Panc1 (cell line): Measurements from ENCODE around the gene RB1. TPM values are rescaled to one million over a fixed set of nuclear protein-coding genes. Genes with fewer than 3 reads are reported as not detected.
"Not testable (repeated sequence)": the region's sequence is repeated elsewhere in the genome, so short reads cannot be mapped to it uniquely, and the experiment has no call there.

Experiments used
- ATAC-seq: fragments of 200-7000 bp; cut with Tn5 transposase; 2 replicates; pipeline ENCODE4 v1.9.1; 2020; ENCODE audit warnings: mild to moderate bottlenecking, moderate library complexity
- BruUV-seq: library from RNA; stranded (reverse); fragments of 400-500 nt; replicated peaks from 2 replicates; lab custom pipeline; 2021; lab: Mats Ljungman, UMichigan
- CTCF ChIA-PET: fragments of 300-600 bp; sonication (Branson Sonifier 250); formaldehyde crosslinking; loops from one replicate; lab custom pipeline; 2022; ENCODE audit warnings: antibody characterized with exemption; lab: Charles Lee
- POLR2A ChIA-PET: fragments of 300-600 bp; sonication (Branson Sonifier 250); formaldehyde crosslinking; loops from one replicate; lab custom pipeline; 2022; ENCODE audit warnings: antibody characterized with exemption; lab: Charles Lee
- DNase-seq: peaks from one replicate; pipeline ENCODE4 v3.0.0-alpha.2; 2010; ENCODE audit warnings: low read depth, low spot score
- H3K27ac ChIP-seq: 2 replicates; pipeline ENCODE4 v1.5.1; 2011; ENCODE audit warnings: mild to moderate bottlenecking, low read length, inconsistent platforms
- H3K27me3 ChIP-seq: fragments of 200-500 bp; sonication (Bioruptor generic); 2 replicates; pipeline ENCODE4 v1.6.0; 2014; ENCODE audit warnings: low read length, inconsistent platforms; ENCODE audit not compliant: control insufficient read depth, insufficient read depth
- H3K36me3 ChIP-seq: fragments of 200-500 bp; sonication (Bioruptor generic); 2 replicates; pipeline ENCODE4 v1.5.1; 2014; ENCODE audit warnings: inconsistent platforms, mild to moderate bottlenecking, low read length, moderate library complexity; ENCODE audit not compliant: control insufficient read depth, insufficient read depth
- H3K4me1 ChIP-seq: 2 replicates; pipeline ENCODE4 v1.5.1; 2011; ENCODE audit warnings: inconsistent platforms, mild to moderate bottlenecking, low read length, moderate library complexity; ENCODE audit not compliant: control insufficient read depth, insufficient read depth
- H3K4me3 ChIP-seq, 2 experiments: 2 replicates each; pipeline ENCODE4 v1.5.1; 2011 to 2012; ENCODE audit warnings: low read depth in 2 of 2, low read length in 2 of 2, mild to moderate bottlenecking in 2 of 2, inconsistent platforms in 1 of 2, moderate library complexity in 1 of 2
- H3K9me3 ChIP-seq: fragments of 200-500 bp; sonication (Bioruptor generic); 2 replicates; pipeline ENCODE4 v1.5.1; 2014; ENCODE audit warnings: low read depth, mild to moderate bottlenecking, inconsistent platforms, low read length, moderate library complexity; ENCODE audit not compliant: control insufficient read depth, insufficient read depth
- POLR2AphosphoS5 ChIP-seq: IDR thresholded peaks from 2 replicates; pipeline ENCODE4 v1.6.1; 2012; ENCODE audit warnings: mild to moderate bottlenecking, low read depth, low read length, moderate library complexity
- SIN3A ChIP-seq: IDR thresholded peaks from 2 replicates; pipeline ENCODE4 v1.6.1; 2012; ENCODE audit warnings: low read depth, mild to moderate bottlenecking, low read length, moderate library complexity, borderline replicate concordance; ENCODE audit not compliant: insufficient read depth
- TCF7L2 ChIP-seq: IDR thresholded peaks from 2 replicates; pipeline ENCODE4 v1.6.1; 2011; ENCODE audit warnings: mild to moderate bottlenecking, low read depth, low read length, inconsistent platforms
- in situ Hi-C: cut with HindIII; loops from 2 replicates; pipeline ENCODE4 v1.10.0; 2016; ENCODE audit warnings: low sequenced_read_pairs, low pct_unique_long_range_greater_than_20kb
- intact Hi-C: fragments of 100-400 bp; cut with micrococcal nuclease; formaldehyde crosslinking; loops from one replicate; pipeline ENCODE4 v1.10.0; 2022; ENCODE audit not compliant: unreplicated experiment
- total RNA-seq: library from RNA; stranded (reverse); gene quantifications from one replicate; pipeline ENCODE4 v1.2.1, GENCODE V29; 2021; ENCODE audit not compliant: unreplicated experiment
- TF ChIP-seq, protein P1 (sequence below), 2 experiments: IDR thresholded peaks; 2 replicates each; pipeline ENCODE4 v1.6.1; 2011 to 2012; ENCODE audit warnings: low read depth in 2 of 2, control low read depth in 1 of 2, low read length in 1 of 2, mild to moderate bottlenecking in 1 of 2, moderate library complexity in 1 of 2; ENCODE audit not compliant: insufficient read depth in 1 of 2
- TF ChIP-seq, protein P2 (sequence below): fragments of 450-650 bp; IDR thresholded peaks from 2 replicates; pipeline ENCODE4 v1.5.1; 2017; ENCODE audit warnings: mild to moderate bottlenecking

Gene RB1
- total RNA-seq, 1 experiment from 2014 or later = 36.0 TPM

DNA sequence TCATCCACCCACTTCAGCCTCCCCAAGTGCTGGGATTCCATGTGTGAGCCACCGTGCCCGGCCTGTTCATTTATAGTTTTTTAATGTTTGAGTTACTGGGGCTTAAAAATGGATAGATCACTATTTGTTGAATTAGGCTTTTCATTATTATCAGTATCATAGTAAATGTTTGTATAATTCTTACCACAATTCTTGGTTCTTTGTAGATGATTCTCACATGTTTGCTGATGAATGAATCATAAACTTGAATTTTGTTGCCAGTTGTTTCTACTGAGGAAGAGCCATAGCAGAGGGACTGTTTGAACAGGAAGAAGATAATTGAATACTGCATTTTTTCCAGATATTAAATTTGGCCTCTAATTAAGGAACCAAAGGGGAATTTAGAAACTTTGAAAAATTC lies 112.0 kb downstream of the RB1 start:
- ATAC-seq (no peak), DNase-seq (no peak)
- Histone ChIP-seq H3K9me3 (no peaks in the 10 kb centered on the region), H3K27me3 (no peaks in the 10 kb centered on the region), H3K4me3 (no peak overlapping the region), H3K4me1 (peaks cover 9% of the 10 kb centered on the region; the same call in 1 of the 2 replicates), H3K27ac (no peak overlapping the region), H3K36me3 (no peaks in the 10 kb centered on the region)
- TF ChIP-seq, protein P1, sequence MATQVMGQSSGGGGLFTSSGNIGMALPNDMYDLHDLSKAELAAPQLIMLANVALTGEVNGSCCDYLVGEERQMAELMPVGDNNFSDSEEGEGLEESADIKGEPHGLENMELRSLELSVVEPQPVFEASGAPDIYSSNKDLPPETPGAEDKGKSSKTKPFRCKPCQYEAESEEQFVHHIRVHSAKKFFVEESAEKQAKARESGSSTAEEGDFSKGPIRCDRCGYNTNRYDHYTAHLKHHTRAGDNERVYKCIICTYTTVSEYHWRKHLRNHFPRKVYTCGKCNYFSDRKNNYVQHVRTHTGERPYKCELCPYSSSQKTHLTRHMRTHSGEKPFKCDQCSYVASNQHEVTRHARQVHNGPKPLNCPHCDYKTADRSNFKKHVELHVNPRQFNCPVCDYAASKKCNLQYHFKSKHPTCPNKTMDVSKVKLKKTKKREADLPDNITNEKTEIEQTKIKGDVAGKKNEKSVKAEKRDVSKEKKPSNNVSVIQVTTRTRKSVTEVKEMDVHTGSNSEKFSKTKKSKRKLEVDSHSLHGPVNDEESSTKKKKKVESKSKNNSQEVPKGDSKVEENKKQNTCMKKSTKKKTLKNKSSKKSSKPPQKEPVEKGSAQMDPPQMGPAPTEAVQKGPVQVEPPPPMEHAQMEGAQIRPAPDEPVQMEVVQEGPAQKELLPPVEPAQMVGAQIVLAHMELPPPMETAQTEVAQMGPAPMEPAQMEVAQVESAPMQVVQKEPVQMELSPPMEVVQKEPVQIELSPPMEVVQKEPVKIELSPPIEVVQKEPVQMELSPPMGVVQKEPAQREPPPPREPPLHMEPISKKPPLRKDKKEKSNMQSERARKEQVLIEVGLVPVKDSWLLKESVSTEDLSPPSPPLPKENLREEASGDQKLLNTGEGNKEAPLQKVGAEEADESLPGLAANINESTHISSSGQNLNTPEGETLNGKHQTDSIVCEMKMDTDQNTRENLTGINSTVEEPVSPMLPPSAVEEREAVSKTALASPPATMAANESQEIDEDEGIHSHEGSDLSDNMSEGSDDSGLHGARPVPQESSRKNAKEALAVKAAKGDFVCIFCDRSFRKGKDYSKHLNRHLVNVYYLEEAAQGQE (IDR thresholded peaks at IDR 0.05; ENCODE audit: insufficient read depth in 1 of 2, low read depth in 2 of 2, low read length in 1 of 2) = no peak
- TF ChIP-seq, protein P2, sequence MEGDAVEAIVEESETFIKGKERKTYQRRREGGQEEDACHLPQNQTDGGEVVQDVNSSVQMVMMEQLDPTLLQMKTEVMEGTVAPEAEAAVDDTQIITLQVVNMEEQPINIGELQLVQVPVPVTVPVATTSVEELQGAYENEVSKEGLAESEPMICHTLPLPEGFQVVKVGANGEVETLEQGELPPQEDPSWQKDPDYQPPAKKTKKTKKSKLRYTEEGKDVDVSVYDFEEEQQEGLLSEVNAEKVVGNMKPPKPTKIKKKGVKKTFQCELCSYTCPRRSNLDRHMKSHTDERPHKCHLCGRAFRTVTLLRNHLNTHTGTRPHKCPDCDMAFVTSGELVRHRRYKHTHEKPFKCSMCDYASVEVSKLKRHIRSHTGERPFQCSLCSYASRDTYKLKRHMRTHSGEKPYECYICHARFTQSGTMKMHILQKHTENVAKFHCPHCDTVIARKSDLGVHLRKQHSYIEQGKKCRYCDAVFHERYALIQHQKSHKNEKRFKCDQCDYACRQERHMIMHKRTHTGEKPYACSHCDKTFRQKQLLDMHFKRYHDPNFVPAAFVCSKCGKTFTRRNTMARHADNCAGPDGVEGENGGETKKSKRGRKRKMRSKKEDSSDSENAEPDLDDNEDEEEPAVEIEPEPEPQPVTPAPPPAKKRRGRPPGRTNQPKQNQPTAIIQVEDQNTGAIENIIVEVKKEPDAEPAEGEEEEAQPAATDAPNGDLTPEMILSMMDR = no peak
- TF ChIP-seq SIN3A = no peak
- in situ Hi-C loops (no loop called here), intact Hi-C loops (no loop called here)
- POLR2A ChIA-PET = no interaction called here
- CTCF ChIA-PET = no interaction called here
- BruUV-seq = no TSS peak

DNA sequence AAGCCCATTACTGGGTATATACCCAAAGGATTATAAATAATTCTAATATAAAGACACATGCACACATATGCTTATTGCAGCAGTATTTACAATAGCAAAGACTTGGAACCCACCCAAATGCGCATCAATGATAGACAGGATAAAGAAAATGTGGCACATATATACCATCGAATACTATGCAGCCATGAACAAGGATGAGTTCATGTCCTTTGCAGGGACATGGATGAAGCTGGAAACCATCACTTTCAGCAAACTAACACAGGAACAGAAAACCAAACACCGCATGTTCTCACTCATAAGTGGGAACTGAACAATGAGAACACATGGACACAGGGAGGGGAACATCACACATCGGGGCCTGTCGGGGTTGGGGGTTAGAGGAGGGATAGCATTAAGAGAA lies 118.5 kb downstream of the RB1 start:
- H3K9me3 ChIP-seq, DNase-seq, H3K36me3 ChIP-seq, intact Hi-C loops, in situ Hi-C loops, H3K4me3 ChIP-seq, BruUV-seq, H3K27me3 ChIP-seq, H3K27ac ChIP-seq, POLR2A ChIA-PET, ATAC-seq, H3K4me1 ChIP-seq, CTCF ChIA-PET: not testable (repeated sequence)

DNA sequence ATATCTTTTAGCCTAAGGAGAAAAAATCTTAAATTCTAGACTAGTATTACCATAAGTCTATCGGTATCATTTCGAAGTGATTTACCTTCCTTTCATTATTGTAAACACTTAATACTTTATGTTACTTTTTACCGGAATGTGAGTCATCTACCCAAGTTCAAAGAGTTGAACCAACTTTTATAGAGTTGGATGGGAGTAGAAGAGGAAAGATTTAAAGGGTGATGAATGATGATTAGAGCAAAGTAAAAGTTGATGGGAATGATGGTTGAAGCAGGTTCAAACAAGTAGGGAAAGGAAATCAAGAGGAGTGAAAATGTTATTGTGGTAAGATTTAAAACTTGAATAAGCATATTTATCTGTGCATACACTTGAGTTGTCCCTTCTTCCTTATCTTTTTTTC lies 120.7 kb downstream of the RB1 start:
- in situ Hi-C loops = no loop called here

More for the DNA sequence above, 120.7 kb downstream of the RB1 start:
- TF ChIP-seq TCF7L2 (no peak), POLR2AphosphoS5 (no peak), SIN3A (no peak)
- TF ChIP-seq, protein P1 (IDR thresholded peaks at IDR 0.05; ENCODE audit: insufficient read depth in 1 of 2, low read depth in 2 of 2, low read length in 1 of 2) = no peak
- TF ChIP-seq, protein P2 = no peak
- intact Hi-C loops = no loop called here
- Histone ChIP-seq H3K4me3 (no peak overlapping the region), H3K27ac (no peak overlapping the region), H3K27me3 (no peaks in the 10 kb centered on the region), H3K36me3 (no peaks in the 10 kb centered on the region), H3K9me3 (no peaks in the 10 kb centered on the region), H3K4me1 (no peaks in the 10 kb centered on the region)
- ATAC-seq (no peak), DNase-seq (no peak)
- ChIA-PET POLR2A (no interaction called here), CTCF (no interaction called here)
- BruUV-seq = no TSS peak
